Stimulated activated CD8-positive, alpha-beta memory T cell treated with anti-CD3 and anti-CD28 coated beads, Interleukin-15, amount 100 ng/mL, for 1 hour (primary cell): Measurements from ENCODE around the gene CDON.
"Not testable (repeated sequence)": the region's sequence is repeated elsewhere in the genome, so short reads cannot be mapped to it uniquely, and the experiment has no call there.

ENCODE experiments used
- DNase-seq: peaks from one replicate; pipeline ENCODE4 v3.0.0-alpha.2; 2020; ENCODE audit warnings: low read depth

Gene CDON

GRCh38 chr11:126046570-126047195 is 16.0 kb downstream of the CDON start:
- DNase-seq: no peak

- DNase-seq: no peak
These were observed 23.0 kb downstream of the CDON start for GRCh38 chr11:126039485-126040271.

- DNase-seq: no peak
These were observed 26.9 kb downstream of the CDON start for GRCh38 chr11:126035718-126036117.

- DNase-seq: no peak
These were observed 27.7 kb downstream of the CDON start for GRCh38 chr11:126034933-126035425.

- DNase-seq: no peak
These were observed 28.4 kb downstream of the CDON start for GRCh38 chr11:126034039-126034932.

DNA sequence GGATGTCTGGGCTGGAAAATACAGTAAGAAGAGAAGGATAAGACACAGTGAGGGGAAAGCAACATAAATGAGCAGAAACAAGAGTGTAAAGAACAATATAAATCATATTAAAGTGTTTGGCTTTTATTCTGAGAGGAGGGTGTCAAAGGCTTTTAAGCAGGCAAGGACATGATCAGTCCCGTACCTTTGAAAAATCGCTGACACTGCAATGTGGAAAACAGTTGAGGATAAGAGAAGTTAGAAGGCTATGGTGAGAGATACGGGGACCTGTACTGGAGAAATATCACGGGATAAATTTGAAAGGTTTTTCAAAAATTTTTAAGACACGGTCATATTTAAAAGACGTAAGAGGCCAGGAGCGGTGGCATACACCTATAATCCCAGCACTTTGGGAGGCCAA is 30.3 kb downstream of the CDON start:
- DNase-seq: no peak

- no peak for DNase-seq
These were observed 32.9 kb downstream of the CDON start for GRCh38 chr11:126029805-126030204.

DNA sequence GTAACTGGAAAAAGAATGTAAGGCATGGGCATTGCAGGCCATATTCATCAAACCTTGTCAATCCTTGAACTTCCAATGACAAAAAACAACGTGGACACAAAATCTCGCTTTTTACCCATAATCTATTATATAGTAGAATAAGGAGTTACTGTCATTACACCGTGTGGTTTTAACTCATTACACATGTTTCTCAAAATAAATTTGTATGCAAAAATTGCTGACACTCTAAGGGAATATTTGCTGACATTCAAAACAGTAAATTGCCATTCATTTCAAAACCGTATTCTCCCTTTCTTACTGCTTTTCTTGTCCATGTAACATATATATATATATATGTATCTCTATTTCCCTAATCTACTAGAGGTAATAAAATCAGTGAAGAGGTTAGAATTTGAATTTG is 33.4 kb downstream of the CDON start:
- DNase-seq: no peak

DNA sequence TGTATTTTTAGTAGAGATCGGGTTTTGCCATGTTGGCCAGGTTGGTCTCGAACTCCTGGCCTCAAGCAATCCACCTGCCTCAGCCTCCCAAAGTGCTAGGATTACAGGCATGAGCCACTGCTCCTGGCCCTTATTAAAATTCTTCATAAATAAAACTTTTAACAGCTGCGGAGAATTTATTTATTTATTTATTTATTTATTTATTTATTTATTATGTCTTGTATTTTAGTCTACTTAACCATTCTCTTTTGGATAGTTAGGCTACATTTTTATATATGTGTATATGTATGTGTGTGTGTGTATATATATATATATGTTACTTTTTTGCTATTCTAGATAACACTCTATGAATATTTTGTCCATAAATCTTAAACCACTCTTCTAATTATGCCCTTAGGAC is 34.1 kb downstream of the CDON start:
- DNase-seq: not testable (repeated sequence)

- no peak for DNase-seq
These were observed 36.1 kb downstream of the CDON start for GRCh38 chr11:126026579-126026978.

DNA sequence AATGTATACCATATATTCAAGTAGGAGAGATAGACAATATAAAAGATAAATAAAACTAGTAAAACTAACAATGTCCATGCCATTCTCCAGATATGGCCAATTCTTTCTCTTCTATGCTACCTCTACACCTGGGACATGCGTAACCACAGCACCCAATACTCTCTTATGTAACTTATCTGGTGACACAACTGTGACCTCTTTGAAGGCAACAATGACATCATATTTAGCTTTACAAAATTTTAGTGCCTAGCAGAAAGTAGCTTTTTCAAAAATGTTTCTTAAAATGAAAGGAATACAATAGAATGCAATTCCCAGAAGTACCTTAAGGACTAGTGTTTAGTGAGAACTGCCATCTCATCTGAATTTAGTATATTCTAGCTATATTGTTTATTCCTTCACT is 36.8 kb downstream of the CDON start:
- DNase-seq: no peak

GRCh38 chr11:126024123-126024522 is 38.5 kb downstream of the CDON start:
- no peak for DNase-seq

- no peak for DNase-seq
These were observed 49.8 kb downstream of the CDON start for GRCh38 chr11:126012852-126013251.

- DNase-seq: no peak
These were observed 50.9 kb downstream of the CDON start for GRCh38 chr11:126011754-126012153.

DNA sequence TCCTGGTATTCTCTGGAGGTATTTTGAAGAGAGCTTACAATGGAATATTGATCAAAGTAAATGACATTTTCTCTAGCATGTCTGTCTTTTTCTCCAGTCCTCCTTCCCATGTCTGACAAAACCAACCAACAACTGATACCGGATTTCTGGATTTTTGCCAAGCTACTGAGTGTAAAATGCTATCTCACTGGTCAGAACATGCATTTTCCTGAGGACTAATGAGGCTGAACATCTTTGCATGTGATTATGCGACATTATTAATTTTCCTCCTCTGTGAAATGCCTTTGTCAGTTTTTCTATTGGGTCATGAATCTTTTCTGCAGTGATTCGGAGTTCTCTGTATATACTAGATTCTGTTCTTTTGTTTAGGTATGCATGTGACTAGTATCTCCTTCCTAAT is 51.4 kb downstream of the CDON start:
- no peak for DNase-seq

DNA sequence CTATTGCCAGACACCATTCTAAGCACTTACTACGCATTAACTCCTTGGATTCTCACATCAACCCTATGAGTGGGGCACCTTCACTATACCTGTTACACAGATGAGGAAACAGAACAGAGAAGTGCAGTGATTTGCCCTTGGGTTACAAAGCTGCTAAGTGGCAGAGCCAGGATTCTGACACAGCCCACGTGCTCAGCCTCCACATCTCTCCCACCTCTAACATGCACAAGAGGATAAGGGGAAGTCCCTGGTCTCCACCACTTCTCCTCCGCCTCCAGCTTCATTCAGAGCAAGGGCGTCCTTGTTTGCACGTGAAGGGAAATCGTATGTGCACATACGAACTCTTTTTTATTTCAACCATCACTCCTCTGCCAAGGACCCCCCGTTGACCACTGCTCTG is 53.7 kb downstream of the CDON start:
- no peak for DNase-seq

DNA sequence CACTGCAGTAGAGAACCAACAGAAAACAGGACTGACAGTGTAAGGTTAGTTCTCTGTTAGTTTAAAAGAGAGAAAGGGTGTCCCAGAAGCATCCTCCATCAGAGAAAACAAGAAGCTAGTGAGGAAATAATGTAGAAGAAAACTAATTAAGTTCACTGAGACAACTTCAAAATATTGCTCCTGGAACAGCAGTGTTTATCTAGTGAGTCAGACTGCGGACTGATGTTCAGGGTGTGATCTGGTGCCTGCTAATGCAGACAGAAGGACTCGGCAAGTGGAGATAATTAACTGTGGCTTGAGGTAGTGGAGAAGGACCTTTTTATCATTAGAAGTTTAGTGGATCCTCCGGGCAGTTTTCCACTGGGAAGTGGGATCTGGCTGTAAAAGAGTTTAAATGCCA is 55.4 kb downstream of the CDON start:
- DNase-seq: no peak

DNA sequence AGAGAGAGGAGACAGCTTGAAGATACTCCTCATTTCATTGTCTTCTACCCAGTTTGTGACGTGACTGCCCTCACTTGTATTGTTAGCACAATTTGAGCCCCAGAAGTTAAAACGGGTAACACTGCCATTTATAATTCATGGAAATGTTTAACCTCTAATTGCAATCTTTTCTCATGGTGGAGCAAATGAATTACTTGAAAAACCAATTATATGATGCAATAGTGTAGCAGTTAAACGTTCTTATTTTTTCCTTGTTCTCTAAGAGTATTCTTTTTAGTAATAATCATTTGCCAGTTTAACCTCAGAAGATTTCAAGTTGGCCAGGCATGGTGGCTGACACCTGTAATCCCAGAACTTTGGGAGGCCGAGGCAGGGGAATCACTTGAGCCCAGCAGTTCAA is 56.6 kb downstream of the CDON start:
- DNase-seq: no peak

DNA sequence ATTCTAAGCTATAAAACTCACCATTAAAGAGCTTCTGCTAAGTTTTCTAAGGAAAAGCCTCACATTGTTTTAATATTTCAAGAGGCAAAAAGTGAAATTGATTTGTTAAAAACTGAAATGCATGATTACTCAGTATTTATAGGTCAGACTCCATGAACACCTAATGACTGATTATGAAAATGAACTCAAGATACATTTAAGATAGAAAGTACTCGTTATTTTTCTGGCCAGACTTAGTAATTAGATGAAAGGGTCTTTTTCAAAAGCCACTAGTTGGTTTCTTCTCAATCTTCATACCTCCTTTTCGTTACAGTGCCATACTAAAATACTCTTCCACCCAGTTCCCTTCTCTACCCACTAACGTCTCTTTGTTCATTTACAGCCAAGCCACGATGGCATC is 60.5 kb downstream of the CDON start:
- DNase-seq: no peak

DNA sequence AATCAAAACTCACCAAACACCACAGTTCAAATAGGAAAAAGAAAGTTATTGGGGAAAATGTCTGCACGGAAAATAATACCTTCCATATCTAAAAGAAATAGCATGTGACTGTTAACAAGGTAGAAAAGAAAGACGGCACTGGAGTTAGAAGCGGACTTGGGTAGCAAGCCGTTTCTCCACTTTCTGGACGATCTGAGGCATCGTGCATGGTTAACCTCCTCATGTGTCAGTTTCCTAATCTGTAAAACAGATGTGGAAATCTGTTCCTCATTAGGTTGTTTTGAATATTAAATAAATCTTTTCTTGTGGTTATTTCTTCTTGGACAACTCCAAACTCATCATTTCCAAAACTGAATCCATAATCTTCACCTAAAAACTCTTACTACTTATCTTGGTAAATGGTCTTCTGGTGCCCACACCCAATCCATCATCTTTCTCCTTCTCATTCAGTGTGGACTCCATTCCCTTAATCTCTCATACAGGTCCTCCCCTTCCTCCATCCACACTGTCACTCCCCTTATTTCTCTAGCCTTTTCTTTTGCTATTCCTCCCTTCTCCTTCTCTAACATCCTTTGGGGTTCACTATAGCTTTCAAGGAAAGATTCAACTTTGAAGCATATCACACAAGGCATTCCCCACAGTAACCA is 63.3 kb downstream of the CDON start:
- DNase-seq: no peak

- DNase-seq: no peak
These were observed 64.4 kb downstream of the CDON start for GRCh38 chr11:125998267-125998666.

GRCh38 chr11:125995313-125995712 is 67.4 kb downstream of the CDON start:
- no peak for DNase-seq
